Panc1 (cell line): ENCODE results near the gene CD8B.

Source experiments
- POLR2AphosphoS5 ChIP-seq: IDR thresholded peaks from 2 replicates; pipeline ENCODE4 v1.6.1; 2012; ENCODE audit warnings: mild to moderate bottlenecking, low read depth, low read length, moderate library complexity
- SIN3A ChIP-seq: IDR thresholded peaks from 2 replicates; pipeline ENCODE4 v1.6.1; 2012; ENCODE audit warnings: low read depth, mild to moderate bottlenecking, low read length, moderate library complexity, borderline replicate concordance; ENCODE audit not compliant: insufficient read depth
- TCF7L2 ChIP-seq: IDR thresholded peaks from 2 replicates; pipeline ENCODE4 v1.6.1; 2011; ENCODE audit warnings: mild to moderate bottlenecking, low read depth, low read length, inconsistent platforms
- TF ChIP-seq, protein P1 (sequence below): fragments of 450-650 bp; IDR thresholded peaks from 2 replicates; pipeline ENCODE4 v1.5.1; 2017; ENCODE audit warnings: mild to moderate bottlenecking
- TF ChIP-seq, protein P2 (sequence below), 2 experiments: IDR thresholded peaks; 2 replicates each; pipeline ENCODE4 v1.6.1; 2011 to 2012; ENCODE audit warnings: low read depth in 2 of 2, control low read depth in 1 of 2, low read length in 1 of 2, mild to moderate bottlenecking in 1 of 2, moderate library complexity in 1 of 2; ENCODE audit not compliant: insufficient read depth in 1 of 2

DNA sequence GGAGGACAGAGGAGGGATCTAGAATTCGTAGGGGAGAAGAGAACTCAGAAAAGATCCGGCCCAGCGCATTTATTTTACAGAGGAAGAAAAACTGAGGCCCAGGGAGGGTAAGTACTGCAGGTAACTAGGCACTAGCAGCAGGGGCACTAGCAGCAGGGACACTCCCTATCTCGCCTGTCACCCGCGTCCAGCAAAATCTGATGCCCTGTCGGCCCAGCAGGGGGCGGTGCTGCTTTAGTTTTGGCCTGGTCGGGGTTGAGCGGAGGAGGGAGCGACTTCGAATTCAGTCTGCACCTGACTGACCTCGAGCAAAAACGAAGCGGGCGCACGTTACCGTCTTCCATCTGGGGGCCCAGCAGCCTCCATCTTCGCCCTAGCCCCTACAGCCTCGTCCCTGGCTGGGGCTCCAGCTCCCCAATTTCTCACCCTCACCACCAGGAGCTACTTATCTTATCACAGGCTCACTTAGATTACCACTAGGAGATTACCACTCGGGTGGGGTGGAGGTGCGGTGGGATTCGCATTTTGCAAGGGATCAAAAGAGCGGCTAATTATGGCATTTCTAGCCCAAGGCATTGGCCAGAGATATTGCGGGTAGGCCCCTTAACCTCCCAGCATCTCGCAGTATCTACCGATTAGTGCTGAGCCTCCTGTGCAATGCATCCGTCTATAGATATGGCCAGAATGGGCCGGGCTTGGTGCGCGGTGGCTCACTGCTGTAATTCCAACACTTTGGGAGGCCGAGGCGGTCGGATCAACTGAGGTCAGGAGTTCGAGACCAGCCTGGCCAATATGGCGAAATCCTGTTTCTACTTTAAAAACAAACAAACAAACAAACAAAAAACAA is 53.1 kb downstream of the CD8B start:
- TF ChIP-seq, protein P1, sequence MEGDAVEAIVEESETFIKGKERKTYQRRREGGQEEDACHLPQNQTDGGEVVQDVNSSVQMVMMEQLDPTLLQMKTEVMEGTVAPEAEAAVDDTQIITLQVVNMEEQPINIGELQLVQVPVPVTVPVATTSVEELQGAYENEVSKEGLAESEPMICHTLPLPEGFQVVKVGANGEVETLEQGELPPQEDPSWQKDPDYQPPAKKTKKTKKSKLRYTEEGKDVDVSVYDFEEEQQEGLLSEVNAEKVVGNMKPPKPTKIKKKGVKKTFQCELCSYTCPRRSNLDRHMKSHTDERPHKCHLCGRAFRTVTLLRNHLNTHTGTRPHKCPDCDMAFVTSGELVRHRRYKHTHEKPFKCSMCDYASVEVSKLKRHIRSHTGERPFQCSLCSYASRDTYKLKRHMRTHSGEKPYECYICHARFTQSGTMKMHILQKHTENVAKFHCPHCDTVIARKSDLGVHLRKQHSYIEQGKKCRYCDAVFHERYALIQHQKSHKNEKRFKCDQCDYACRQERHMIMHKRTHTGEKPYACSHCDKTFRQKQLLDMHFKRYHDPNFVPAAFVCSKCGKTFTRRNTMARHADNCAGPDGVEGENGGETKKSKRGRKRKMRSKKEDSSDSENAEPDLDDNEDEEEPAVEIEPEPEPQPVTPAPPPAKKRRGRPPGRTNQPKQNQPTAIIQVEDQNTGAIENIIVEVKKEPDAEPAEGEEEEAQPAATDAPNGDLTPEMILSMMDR = peak; percentile 91
- TF ChIP-seq POLR2AphosphoS5 (no peak), SIN3A (peak; percentile 64; the same call in 1 of the 2 replicates), TCF7L2 (peak; percentile 36; the same call in 1 of the 2 replicates)
- TF ChIP-seq, protein P2, sequence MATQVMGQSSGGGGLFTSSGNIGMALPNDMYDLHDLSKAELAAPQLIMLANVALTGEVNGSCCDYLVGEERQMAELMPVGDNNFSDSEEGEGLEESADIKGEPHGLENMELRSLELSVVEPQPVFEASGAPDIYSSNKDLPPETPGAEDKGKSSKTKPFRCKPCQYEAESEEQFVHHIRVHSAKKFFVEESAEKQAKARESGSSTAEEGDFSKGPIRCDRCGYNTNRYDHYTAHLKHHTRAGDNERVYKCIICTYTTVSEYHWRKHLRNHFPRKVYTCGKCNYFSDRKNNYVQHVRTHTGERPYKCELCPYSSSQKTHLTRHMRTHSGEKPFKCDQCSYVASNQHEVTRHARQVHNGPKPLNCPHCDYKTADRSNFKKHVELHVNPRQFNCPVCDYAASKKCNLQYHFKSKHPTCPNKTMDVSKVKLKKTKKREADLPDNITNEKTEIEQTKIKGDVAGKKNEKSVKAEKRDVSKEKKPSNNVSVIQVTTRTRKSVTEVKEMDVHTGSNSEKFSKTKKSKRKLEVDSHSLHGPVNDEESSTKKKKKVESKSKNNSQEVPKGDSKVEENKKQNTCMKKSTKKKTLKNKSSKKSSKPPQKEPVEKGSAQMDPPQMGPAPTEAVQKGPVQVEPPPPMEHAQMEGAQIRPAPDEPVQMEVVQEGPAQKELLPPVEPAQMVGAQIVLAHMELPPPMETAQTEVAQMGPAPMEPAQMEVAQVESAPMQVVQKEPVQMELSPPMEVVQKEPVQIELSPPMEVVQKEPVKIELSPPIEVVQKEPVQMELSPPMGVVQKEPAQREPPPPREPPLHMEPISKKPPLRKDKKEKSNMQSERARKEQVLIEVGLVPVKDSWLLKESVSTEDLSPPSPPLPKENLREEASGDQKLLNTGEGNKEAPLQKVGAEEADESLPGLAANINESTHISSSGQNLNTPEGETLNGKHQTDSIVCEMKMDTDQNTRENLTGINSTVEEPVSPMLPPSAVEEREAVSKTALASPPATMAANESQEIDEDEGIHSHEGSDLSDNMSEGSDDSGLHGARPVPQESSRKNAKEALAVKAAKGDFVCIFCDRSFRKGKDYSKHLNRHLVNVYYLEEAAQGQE (IDR thresholded peaks at IDR 0.05; ENCODE audit: insufficient read depth in 1 of 2, low read depth in 2 of 2, low read length in 1 of 2) = 0 out of 4 replicates have a peak, but pooled peaks of 1 of the 2 experiments have one; percentile 41
